GM23338 (cell line): ENCODE data around the gene PLEKHA7.

Source experiments
- CTCF ChIP-seq, 2 experiments: fragments of 200-600 bp in 1 of 2; sonication (generic) in 1 of 2; conservative IDR thresholded peaks; 2 replicates each; pipeline versions ENCODE4 v1.5.1 to v1.6.1; 2016 to 2017; ENCODE audit warnings: antibody characterized with exemption in 2 of 2, low read depth in 2 of 2, mild to moderate bottlenecking in 2 of 2, moderate library complexity in 1 of 2
- EZH2phosphoT487 ChIP-seq: fragments of 200-600 bp; sonication (generic); IDR thresholded peaks from one replicate; pipeline ENCODE4 v1.8.1; 2018; ENCODE audit warnings: antibody characterized with exemption; ENCODE audit not compliant: unreplicated experiment
- POLR2AphosphoS5 ChIP-seq: IDR thresholded peaks from 2 replicates; pipeline ENCODE4 v1.6.1; 2016; ENCODE audit warnings: antibody characterized with exemption, low read depth
- REST ChIP-seq: IDR thresholded peaks from one replicate; pipeline ENCODE4 v1.6.1; 2018; ENCODE audit warnings: antibody characterized with exemption; ENCODE audit not compliant: unreplicated experiment

DNA sequence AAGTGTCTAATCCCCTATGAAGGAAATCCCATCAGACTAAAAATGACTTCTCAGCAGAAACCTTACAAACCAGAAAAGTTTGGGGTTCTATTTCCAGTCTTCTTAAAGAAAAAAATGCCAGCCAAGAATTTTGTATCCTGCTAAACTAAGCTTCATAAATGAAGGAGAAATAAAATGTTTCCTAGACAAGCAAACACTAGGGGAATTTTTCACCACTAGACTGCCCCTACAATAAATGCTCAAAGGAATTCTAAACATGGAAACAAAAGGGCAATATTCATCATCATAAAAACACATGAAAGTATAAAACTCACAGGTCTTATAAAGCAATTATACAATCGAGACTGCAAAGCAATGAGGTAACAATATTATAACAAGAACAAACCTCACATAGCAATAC, 124.3 kb downstream of the PLEKHA7 start:
- TF ChIP-seq POLR2AphosphoS5 (no peak), CTCF (conservative IDR thresholded peaks at IDR 0.05; ENCODE audit: low read depth in 2 of 2) (no peak), EZH2phosphoT487 (no peak), REST (no peak)
